GM12878 (cell line): ENCODE data around the gene PANX2. TPM values are rescaled to one million over a fixed set of nuclear protein-coding genes. Genes with fewer than 3 reads are reported as not detected.

Source experiments
- ATAC-seq: fragments of 200-7000 bp; cut with Tn5 transposase; 3 replicates; pipeline ENCODE4 v1.9.1; 2020; ENCODE audit warnings: mild to moderate bottlenecking, moderate library complexity
- BruUV-seq: library from RNA; stranded (reverse); fragments of 400-500 nt; replicated peaks from 2 replicates; lab custom pipeline; 2021; lab: Mats Ljungman, UMichigan
- CTCF ChIA-PET: fragments of 300-600 bp; sonication (Branson Sonifier 250); formaldehyde crosslinking; extraction: SDS; loops from one replicate; lab custom pipeline; 2021; ENCODE audit warnings: inconsistent platforms; lab: Yijun Ruan, JAX
- POLR2A ChIA-PET: fragments of 350-600 bp; formaldehyde crosslinking; extraction: SDS; loops from one replicate; lab custom pipeline; 2021; ENCODE audit warnings: inconsistent platforms; lab: Charles Lee
- RAD21 ChIA-PET: fragments of 300-600 bp; sonication (Branson Sonifier 250); formaldehyde crosslinking; loops from one replicate; lab custom pipeline; 2023; ENCODE audit warnings: antibody characterized with exemption; ENCODE audit not compliant: unreplicated experiment; lab: Charles Lee
- SMC1A ChIA-PET: fragments of 300-600 bp; sonication (Branson Sonifier 250); formaldehyde crosslinking; loops from one replicate; lab custom pipeline; 2023; ENCODE audit not compliant: unreplicated experiment, uncharacterized antibody; lab: Charles Lee
- DNase-seq: peaks from one replicate; pipeline ENCODE4 v3.0.0-alpha.2; 2011; ENCODE audit warnings: low read depth, low spot score
- FAIRE-seq: peaks from 3 replicates; lab custom pipeline; 2011; peaks lifted over from hg19 to GRCh38; lab: Jason Lieb, UNC
- H2AFZ ChIP-seq: 2 replicates; pipeline ENCODE4 v1.6.0; 2011; ENCODE audit warnings: low read depth, low read length, control low read depth; ENCODE audit not compliant: control insufficient read depth
- H3K27ac ChIP-seq: 2 replicates; pipeline ENCODE4 v1.5.1; 2011; ENCODE audit warnings: control low read depth; ENCODE audit not compliant: control insufficient read depth, insufficient read depth
- H3K27me3 ChIP-seq, 2 experiments: replicated peaks in 1 of 2; 2 replicates each; pipeline versions ENCODE4 v1.6.0 to v1.6.1; 2011; ENCODE audit warnings: low read length in 1 of 2; ENCODE audit not compliant: control insufficient read depth in 2 of 2, insufficient read depth in 2 of 2
- H3K36me3 ChIP-seq, 2 experiments: 2 replicates each; pipeline ENCODE4 v1.5.1; 2011; ENCODE audit warnings: low read length in 1 of 2; ENCODE audit not compliant: control insufficient read depth in 2 of 2, insufficient read depth in 2 of 2
- H3K4me1 ChIP-seq: 2 replicates; pipeline ENCODE4 v1.6.1; 2011; ENCODE audit warnings: mild to moderate bottlenecking, low read length, moderate library complexity, mixed read lengths; ENCODE audit not compliant: control insufficient read depth, insufficient read depth
- H3K4me2 ChIP-seq: 2 replicates; pipeline ENCODE4 v1.6.0; 2011; ENCODE audit warnings: control low read depth; ENCODE audit not compliant: control insufficient read depth, insufficient read depth
- H3K4me3 ChIP-seq: fragments of 200-600 bp; sonication (generic); 2 replicates; pipeline ENCODE4 v1.5.1; 2016
- H3K79me2 ChIP-seq: 2 replicates; pipeline ENCODE4 v1.6.0; 2011; ENCODE audit warnings: low read length; ENCODE audit not compliant: control insufficient read depth, insufficient read depth
- H3K9ac ChIP-seq: 2 replicates; pipeline ENCODE4 v1.8.0; 2011; ENCODE audit warnings: low read length, control low read depth, mixed read lengths; ENCODE audit not compliant: control insufficient read depth, insufficient read depth
- H3K9me3 ChIP-seq: replicated peaks from 3 replicates; pipeline ENCODE4 v1.5.1; 2011; ENCODE audit warnings: mild to moderate bottlenecking, low read length; ENCODE audit not compliant: control insufficient read depth, insufficient read depth
- H4K20me1 ChIP-seq: 2 replicates; pipeline ENCODE4 v1.6.0; 2011; ENCODE audit not compliant: control insufficient read depth, insufficient read depth
- BCL11A ChIP-seq: IDR thresholded peaks from 2 replicates; pipeline ENCODE4 v1.6.1; 2011; ENCODE audit warnings: low read depth, low read length
- EP300 ChIP-seq, 2 experiments: fragments of 150-350 bp in 1 of 2; IDR thresholded peaks; 2 replicates each; pipeline ENCODE4 v1.6.1; 2011 to 2012; ENCODE audit warnings: low read depth in 2 of 2, low read length in 2 of 2, borderline replicate concordance in 1 of 2, improper control_type of control experiment in 1 of 2, inconsistent platforms in 1 of 2; ENCODE audit not compliant: control insufficient read depth in 1 of 2
- ESRRA ChIP-seq: IDR thresholded peaks from 2 replicates; pipeline ENCODE4 v1.6.1; 2012; ENCODE audit warnings: mild to moderate bottlenecking, low read length, improper control_type of control experiment
- HDAC6 ChIP-seq: fragments of 200-600 bp; sonication (generic); IDR thresholded peaks from one replicate; pipeline ENCODE4 v1.8.0; 2017; ENCODE audit warnings: antibody characterized with exemption; ENCODE audit not compliant: unreplicated experiment
- LARP7 ChIP-seq: fragments of 450-650 bp; IDR thresholded peaks from 2 replicates; pipeline ENCODE4 v1.6.1; 2017; ENCODE audit warnings: mild to moderate bottlenecking
- NFIC ChIP-seq: IDR thresholded peaks from 2 replicates; pipeline ENCODE4 v1.6.1; 2012; ENCODE audit warnings: low read depth, mild to moderate bottlenecking, inconsistent platforms, low read length, moderate library complexity
- NR2C1 ChIP-seq: fragments of 450-650 bp; IDR thresholded peaks from 2 replicates; pipeline ENCODE4 v1.6.1; 2017; ENCODE audit warnings: antibody characterized with exemption, mild to moderate bottlenecking, moderate library complexity
- NR2C2 ChIP-seq: IDR thresholded peaks from 2 replicates; pipeline ENCODE4 v1.6.1; 2011; ENCODE audit warnings: borderline replicate concordance, low read depth; ENCODE audit not compliant: control insufficient read depth, insufficient read length
- RUNX3 ChIP-seq: IDR thresholded peaks from 2 replicates; pipeline ENCODE4 v1.6.1; 2012; ENCODE audit warnings: low read length, inconsistent platforms
- SUPT20H ChIP-seq: IDR thresholded peaks from 2 replicates; pipeline ENCODE4 v1.6.1; 2011; ENCODE audit warnings: low read depth, mild to moderate bottlenecking, low read length, moderate library complexity, borderline replicate concordance; ENCODE audit not compliant: control insufficient read depth
- TBL1XR1 ChIP-seq: IDR thresholded peaks from 2 replicates; pipeline ENCODE4 v1.6.1; 2012; ENCODE audit warnings: low read depth, low read length, improper control_type of control experiment
- ZZZ3 ChIP-seq: IDR thresholded peaks from 2 replicates; pipeline ENCODE4 v1.6.1; 2011; ENCODE audit warnings: low read depth; ENCODE audit not compliant: control insufficient read depth, insufficient read length
- WGBS: methylation state at CpG from one replicate; pipeline ENCODE4 v1.1.6; 2016; ENCODE audit warnings: low lambda C conversion rate; ENCODE audit not compliant: insufficient replicate concordance, insufficient coverage; ENCODE audit errors: missing lambda C conversion rate; 5-methylcytosine and 5-hydroxymethylcytosine counted together
- in situ Hi-C: fragments of 300-500 bp; cut with MboI; formaldehyde crosslinking; loops from 9 replicates; pipeline ENCODE4 v1.14.3; 2018; ENCODE audit warnings: mixed read lengths
- intact Hi-C: fragments of 100-400 bp; cut with micrococcal nuclease; formaldehyde crosslinking; loops from one replicate; pipeline ENCODE4 v1.14.2; 2022; ENCODE audit not compliant: unreplicated experiment
- polyA plus RNA-seq, 11 experiments: library from polyadenylated mRNA; depleted of rRNA in 4 of 11; unstranded in 6 of 11; stranded (reverse) in 5 of 11; fragments of >200 nt; fragmentation: Nextera tagmentation in 4 of 11; fragmentation: Illumina TruSeq in 1 of 11; extraction: Ambion mirVana in 4 of 11; extraction: Trizol in 1 of 11; gene quantifications; 1 replicate in 1 of 11; 2 replicates in 10 of 11; pipeline versions ENCODE4 v1.2.1 to v1.2.3, GENCODE V29; 2011 to 2016; ENCODE audit warnings: inconsistent platforms in 2 of 11, missing spikeins in 2 of 11, low read depth in 1 of 11
- total RNA-seq, 4 experiments: library from RNA; depleted of rRNA in 3 of 4; stranded (reverse); fragments of >200 nt in 3 of 4; fragmentation: Illumina TruSeq in 1 of 4; extraction: Trizol in 1 of 4; gene quantifications; 2 replicates each; pipeline versions ENCODE4 v1.2.1 to v1.2.3, GENCODE V29; 2013 to 2021
- TF ChIP-seq, protein P1 (sequence below): IDR thresholded peaks from 2 replicates; pipeline ENCODE4 v1.6.1; 2011; ENCODE audit warnings: borderline replicate concordance, low read depth, mild to moderate bottlenecking, moderate library complexity, low read length; ENCODE audit not compliant: insufficient read depth, poor library complexity, severe bottlenecking
- TF ChIP-seq, protein P2 (sequence below): fragments of 450-650 bp; IDR thresholded peaks from 2 replicates; pipeline ENCODE4 v1.6.1; 2017; ENCODE audit warnings: mild to moderate bottlenecking
- TF ChIP-seq, protein P3 (sequence below): IDR thresholded peaks from 2 replicates; pipeline ENCODE4 v1.6.1; 2012; ENCODE audit warnings: low read depth, low read length, improper control_type of control experiment

The PANX2 gene
- total and polyA plus RNA-seq, 10 of the 15 experiments (the other 5 are each of a cell fraction or from before 2014, with no cell fraction given) = 0.04 to 0.44 (median 0.17) TPM; not detected in 5

DNA sequence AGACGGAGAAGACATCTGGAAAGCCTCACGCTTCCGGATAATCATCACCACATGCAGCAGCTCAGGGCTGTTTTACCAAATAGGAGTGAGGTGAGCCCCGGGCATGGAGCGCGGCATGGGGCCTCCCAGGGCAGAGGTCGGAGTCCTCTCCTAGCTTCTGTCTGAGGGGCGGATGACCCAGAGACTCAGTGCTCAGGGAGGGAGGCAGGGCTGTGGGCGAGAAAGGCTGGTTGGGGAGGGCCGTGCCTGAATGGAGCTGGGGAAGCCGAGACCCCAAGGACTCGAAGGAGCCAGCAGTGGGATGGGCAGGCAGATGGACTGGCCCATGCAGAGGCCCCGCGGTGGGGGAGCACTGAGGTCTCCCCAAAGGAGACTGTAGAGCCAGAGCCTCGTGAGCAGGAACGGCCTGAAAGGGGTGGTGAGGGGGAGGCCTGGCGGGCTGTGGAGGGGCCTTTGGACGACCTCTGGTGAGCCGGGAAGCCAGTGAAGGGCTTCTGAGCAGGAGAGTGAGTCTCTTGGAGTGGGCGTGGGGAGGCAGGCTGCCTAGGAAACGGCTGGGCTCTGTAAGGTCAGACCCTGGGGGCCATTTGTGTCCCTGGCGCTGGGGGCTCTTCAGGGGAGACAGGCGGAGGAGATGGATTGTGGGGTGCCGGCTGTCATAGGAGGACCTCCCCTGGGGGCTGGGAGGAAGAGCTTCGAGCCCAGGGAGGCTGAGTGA is 24.7 kb upstream of the PANX2 start (continued):
- no peak for TF ChIP-seq NR2C1
- TF ChIP-seq HDAC6 = no peak
- TF ChIP-seq NR2C2 = no peak
- no peak for TF ChIP-seq NFIC
- TF ChIP-seq LARP7 = no peak
- no peak for TF ChIP-seq BCL11A

DNA sequence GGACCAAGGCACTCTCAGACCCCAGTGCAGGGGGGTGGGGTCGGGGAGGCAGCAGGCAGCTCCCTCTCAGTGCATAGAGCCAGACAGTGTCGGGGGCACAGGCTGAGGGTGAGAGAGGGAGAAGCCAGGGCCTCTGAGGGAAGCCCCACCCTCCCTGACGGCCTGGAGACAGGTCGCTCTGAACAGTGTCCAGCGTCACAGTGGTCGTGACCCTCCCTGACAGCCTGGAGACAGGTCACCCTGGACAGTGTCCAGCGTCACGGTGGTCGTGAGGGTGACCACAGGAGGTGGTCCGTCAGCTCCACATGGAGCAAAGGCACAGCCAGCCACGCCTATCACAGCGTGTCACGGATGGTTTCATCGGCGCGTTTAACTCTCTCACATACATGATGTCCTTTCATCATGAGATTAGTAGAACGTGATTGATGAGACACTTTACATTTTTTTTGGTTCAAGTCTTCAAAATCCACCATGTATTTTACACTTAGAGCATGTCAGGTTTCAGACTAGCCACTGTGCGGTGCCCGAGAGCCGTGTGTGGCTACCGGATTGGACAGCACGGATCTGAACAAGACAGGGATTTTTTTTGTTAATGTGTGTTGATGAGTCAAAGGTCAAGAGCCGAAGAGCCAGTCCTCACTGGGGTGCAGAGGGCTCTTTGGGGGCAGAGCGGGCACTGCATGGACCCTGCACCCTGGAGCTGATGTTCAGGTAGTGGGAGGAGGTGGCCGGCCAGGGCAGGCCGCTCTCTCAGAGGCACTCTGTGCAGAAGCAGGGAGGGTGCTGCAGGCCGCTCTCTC is 23.9 kb upstream of the PANX2 start:
- no peak overlapping the region for H3K27ac ChIP-seq
- BruUV-seq = no TSS peak
- no peaks in the 10 kb centered on the region for H3K79me2 ChIP-seq
- no peak overlapping the region for H3K4me3 ChIP-seq
- in situ Hi-C loops = loop anchor here (5.0 kb wide), 1 partner anchor 66 kb away; no protein-coding TSS in a partner anchor
- no peaks in the 10 kb centered on the region; a peak in 2 of 4 replicates for H3K27me3 ChIP-seq
- FAIRE-seq (no peak), ATAC-seq (no peak), DNase-seq (no peak)
- CTCF ChIA-PET = interaction anchor here (0.7 to 1.6 kb wide), 3 partner anchors 57 to 64 kb away, joined by 3 to 4 read pairs (median 3); no protein-coding TSS in a partner anchor
- intact Hi-C loops = no loop called here
- H3K4me2 ChIP-seq = no peak overlapping the region
- H3K9ac ChIP-seq = no peak overlapping the region
- H3K4me1 ChIP-seq = no peaks in the 10 kb centered on the region
- POLR2A ChIA-PET = no interaction called here
- 51% methylated on average over 26 of the region's 27 CpGs for WGBS
- no peak overlapping the region for H2AFZ ChIP-seq
- RAD21 ChIA-PET = no interaction called here
- no peaks in the 10 kb centered on the region for H3K9me3 ChIP-seq
- TF ChIP-seq ESRRA (no peak), LARP7 (no peak), RUNX3 (no peak), TBL1XR1 (no peak), ZZZ3 (no peak), SUPT20H (no peak), EP300 (IDR thresholded peaks at IDR 0.05; ENCODE audit: borderline replicate concordance in 1 of 2, control insufficient read depth in 1 of 2, low read depth in 2 of 2, low read length in 2 of 2) (no peak)
- TF ChIP-seq, protein P1, sequence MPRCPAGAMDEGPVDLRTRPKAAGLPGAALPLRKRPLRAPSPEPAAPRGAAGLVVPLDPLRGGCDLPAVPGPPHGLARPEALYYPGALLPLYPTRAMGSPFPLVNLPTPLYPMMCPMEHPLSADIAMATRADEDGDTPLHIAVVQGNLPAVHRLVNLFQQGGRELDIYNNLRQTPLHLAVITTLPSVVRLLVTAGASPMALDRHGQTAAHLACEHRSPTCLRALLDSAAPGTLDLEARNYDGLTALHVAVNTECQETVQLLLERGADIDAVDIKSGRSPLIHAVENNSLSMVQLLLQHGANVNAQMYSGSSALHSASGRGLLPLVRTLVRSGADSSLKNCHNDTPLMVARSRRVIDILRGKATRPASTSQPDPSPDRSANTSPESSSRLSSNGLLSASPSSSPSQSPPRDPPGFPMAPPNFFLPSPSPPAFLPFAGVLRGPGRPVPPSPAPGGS = no peak
- TF ChIP-seq, protein P2, sequence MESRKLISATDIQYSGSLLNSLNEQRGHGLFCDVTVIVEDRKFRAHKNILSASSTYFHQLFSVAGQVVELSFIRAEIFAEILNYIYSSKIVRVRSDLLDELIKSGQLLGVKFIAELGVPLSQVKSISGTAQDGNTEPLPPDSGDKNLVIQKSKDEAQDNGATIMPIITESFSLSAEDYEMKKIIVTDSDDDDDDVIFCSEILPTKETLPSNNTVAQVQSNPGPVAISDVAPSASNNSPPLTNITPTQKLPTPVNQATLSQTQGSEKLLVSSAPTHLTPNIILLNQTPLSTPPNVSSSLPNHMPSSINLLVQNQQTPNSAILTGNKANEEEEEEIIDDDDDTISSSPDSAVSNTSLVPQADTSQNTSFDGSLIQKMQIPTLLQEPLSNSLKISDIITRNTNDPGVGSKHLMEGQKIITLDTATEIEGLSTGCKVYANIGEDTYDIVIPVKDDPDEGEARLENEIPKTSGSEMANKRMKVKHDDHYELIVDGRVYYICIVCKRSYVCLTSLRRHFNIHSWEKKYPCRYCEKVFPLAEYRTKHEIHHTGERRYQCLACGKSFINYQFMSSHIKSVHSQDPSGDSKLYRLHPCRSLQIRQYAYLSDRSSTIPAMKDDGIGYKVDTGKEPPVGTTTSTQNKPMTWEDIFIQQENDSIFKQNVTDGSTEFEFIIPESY = no peak
- TF ChIP-seq, protein P3, sequence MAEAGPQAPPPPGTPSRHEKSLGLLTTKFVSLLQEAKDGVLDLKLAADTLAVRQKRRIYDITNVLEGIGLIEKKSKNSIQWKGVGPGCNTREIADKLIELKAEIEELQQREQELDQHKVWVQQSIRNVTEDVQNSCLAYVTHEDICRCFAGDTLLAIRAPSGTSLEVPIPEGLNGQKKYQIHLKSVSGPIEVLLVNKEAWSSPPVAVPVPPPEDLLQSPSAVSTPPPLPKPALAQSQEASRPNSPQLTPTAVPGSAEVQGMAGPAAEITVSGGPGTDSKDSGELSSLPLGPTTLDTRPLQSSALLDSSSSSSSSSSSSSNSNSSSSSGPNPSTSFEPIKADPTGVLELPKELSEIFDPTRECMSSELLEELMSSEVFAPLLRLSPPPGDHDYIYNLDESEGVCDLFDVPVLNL = no peak
- no peaks in the 10 kb centered on the region for H3K36me3 ChIP-seq
- H4K20me1 ChIP-seq = no peaks in the 10 kb centered on the region
- SMC1A ChIA-PET = no interaction called here
